ENCODE data around the gene METTL25B.

DNA sequence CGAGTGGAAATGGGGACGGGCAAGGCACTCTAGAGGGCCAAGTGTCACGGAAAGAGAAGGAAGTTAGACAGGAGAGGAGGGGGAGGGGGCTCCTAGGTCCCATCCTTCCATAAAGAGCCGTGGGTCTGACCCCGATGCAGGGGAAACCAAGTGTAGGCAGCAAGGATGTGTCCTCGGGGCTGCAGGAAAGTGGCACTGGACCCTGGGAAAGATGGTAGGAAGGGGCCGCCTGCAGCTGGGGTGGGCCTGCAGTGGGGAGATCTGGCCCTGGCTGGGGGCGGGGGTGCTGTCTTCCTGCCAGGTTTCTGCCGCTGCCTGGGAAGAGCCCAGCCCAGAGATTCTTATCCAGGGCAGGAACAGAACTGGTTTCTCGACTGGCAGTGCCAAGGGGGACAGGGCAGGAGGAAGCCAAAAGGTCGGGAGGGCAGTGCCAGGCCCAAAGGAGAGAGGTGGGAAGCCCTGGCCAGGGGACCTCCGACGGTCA lies 35.8 kb upstream of the METTL25B start:
- TF ChIP-seq EZH2 (conservative IDR thresholded peaks at IDR 0.05; ENCODE audit: low read depth, low read length) (no peak), FOXA1 (IDR thresholded peaks at IDR 0.05) (no peak), FOXA1 (CRISPR knock-in tag; IDR thresholded peaks at IDR 0.05) (no peak), ZSCAN22 (CRISPR knock-in tag; IDR thresholded peaks at IDR 0.05) (no peak), HDAC6 (IDR thresholded peaks at IDR 0.05; ENCODE audit: low read depth, low read length) (no peak), CTCF (CRISPR knock-in tag; IDR thresholded peaks at IDR 0.05) (no peak), KLF13 (CRISPR knock-in tag; IDR thresholded peaks at IDR 0.05) (no peak), SP4 (CRISPR knock-in tag; IDR thresholded peaks at IDR 0.05) (no peak), POLR2A (IDR thresholded peaks at IDR 0.05; ENCODE audit: insufficient read depth in 1 of 2, low read depth in 2 of 2, low read length in 2 of 2) (no peak), HDAC1 (CRISPR knock-in tag; IDR thresholded peaks at IDR 0.05) (no peak), EED (CRISPR knock-in tag; IDR thresholded peaks at IDR 0.05) (no peak)
- TF ChIP-seq, protein P1, sequence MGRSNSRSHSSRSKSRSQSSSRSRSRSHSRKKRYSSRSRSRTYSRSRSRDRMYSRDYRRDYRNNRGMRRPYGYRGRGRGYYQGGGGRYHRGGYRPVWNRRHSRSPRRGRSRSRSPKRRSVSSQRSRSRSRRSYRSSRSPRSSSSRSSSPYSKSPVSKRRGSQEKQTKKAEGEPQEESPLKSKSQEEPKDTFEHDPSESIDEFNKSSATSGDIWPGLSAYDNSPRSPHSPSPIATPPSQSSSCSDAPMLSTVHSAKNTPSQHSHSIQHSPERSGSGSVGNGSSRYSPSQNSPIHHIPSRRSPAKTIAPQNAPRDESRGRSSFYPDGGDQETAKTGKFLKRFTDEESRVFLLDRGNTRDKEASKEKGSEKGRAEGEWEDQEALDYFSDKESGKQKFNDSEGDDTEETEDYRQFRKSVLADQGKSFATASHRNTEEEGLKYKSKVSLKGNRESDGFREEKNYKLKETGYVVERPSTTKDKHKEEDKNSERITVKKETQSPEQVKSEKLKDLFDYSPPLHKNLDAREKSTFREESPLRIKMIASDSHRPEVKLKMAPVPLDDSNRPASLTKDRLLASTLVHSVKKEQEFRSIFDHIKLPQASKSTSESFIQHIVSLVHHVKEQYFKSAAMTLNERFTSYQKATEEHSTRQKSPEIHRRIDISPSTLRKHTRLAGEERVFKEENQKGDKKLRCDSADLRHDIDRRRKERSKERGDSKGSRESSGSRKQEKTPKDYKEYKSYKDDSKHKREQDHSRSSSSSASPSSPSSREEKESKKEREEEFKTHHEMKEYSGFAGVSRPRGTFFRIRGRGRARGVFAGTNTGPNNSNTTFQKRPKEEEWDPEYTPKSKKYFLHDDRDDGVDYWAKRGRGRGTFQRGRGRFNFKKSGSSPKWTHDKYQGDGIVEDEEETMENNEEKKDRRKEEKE (IDR thresholded peaks at IDR 0.05): no peak

Data from HepG2 (cell line).